SKM-1 treated with dmso at 0.1 percent for 144 hours (cell line): ENCODE data around the gene UBAP1L.
"Not testable (repeated sequence)": the region's sequence is repeated elsewhere in the genome, so short reads cannot be mapped to it uniquely, and the experiment has no call there.

Source experiments
- DNase-seq: peaks from one replicate; lab custom pipeline; 2025; ENCODE audit not compliant: unreplicated experiment; lab: John Stamatoyannopoulos, UW

UBAP1L gene

DNA sequence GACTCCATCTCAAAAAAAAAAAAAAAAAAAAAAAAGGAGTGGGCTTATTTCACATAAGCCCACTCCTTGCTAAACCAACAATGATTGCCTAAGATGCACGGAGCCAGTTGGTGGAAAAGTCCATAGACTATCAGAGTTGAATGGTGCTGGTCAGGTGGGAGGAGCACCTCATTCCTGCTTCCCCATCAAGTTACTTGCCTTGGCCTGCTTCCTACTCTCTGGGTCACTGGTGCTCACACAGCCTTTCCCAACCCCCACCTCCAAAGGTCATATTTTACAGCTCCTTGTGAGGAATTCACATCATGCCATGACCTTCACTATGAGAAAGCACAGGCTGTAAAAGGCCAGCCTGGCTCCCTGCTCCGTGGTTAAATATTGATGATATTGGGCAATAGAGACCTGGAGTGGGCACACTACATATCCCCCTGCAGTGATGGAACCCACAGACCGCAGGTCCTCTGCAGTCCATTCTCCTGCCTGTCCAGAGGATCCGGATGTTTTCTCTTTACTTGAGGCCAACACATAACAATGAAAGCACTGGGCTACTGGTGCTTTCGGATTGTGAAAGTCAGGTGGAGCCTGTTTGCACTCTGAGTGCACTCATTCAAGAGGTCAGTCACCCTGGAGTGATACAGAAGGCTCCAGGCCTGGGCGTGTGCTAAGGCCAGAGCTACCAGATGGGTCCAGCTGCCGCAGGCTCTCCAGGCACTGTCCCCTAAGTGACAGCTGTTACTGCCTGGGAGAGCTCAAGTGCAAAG lies 70.1 kb downstream of the UBAP1L start, which contains the start of gene SLC51B:
Gene SLC51B, plus strand, starts transcription at position 664 of the 758 bp plus-strand sequence. CDS start 4,618 bp downstream, outside the sequence.
- no peak for DNase-seq

DNA sequence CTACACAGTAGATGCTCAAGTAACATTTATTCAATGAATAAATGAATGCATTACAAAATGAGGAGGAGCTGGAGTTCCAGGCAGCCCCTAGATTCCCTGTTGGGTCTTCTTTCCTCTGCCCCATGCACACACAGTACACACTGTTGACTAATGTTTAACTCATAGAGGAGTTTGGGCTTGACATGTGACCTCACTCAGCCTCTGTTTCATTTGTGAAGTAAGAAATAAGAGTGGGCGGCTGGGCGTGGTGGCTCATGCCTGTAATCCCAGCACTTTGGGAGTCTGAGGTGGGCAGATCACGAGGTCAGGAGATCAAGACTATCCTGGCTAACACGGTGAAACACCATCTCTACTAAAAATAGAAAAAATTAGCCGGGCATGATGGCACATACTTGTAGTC lies 70.8 kb downstream of the UBAP1L start:
- DNase-seq, result not testable (repeated sequence)

DNA sequence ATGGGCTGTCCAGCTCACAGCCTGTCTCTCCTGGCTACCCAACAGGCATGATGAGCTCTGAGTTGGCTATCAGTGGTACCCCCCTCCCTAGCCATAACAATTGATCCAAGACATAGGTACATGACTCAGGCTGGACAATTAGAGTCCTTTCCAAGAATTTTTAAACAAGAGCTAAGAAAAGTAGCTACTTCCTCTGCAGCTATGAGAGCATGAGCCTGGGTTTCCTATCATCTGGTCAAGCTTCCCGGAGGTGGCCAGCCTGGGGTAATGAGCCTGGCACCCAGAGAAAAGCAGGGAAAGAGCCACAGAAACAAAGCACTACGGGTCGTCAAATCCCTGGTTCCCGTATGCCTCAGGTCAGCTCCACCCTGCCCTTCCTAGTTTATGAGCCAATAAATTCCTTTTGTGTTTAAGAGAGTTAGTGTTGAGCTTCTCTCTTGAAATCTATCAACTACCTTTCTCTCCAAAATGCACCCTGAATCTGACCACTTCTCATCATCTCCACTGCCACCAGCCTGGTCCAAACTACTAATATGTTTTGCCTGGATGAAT lies 72.1 kb downstream of the UBAP1L start:
- no peak for DNase-seq
